ENCODE data around the gene APIP. TPM values are rescaled to one million over a fixed set of nuclear protein-coding genes. Genes with fewer than 3 reads are reported as not detected.

APIP gene
- total and polyA plus RNA-seq, 2 of the 8 experiments (the other 6 are each of a cell fraction or from before 2014, with no cell fraction given), result 10.4 to 25.7 TPM

- no peak for TF ChIP-seq CHD7 (IDR thresholded peaks at IDR 0.05; ENCODE audit: insufficient replicate concordance, low read length)
These were observed 61.0 kb downstream of the APIP start (continued) for GRCh38 chr11:34855021-34855753.
